Liver (tissue), 9 donors: ENCODE data around the gene PRAMEF5. TPM values are rescaled to one million over a fixed set of nuclear protein-coding genes. Genes with fewer than 3 reads are reported as not detected.
"Not testable (repeated sequence)": the region's sequence is repeated elsewhere in the genome, so short reads cannot be mapped to it uniquely, and the experiment has no call there.

Source experiments
- DNase-seq: peaks from one replicate; pipeline ENCODE4 v3.0.0-alpha.2; 2017; ENCODE audit warnings: low spot score
- H3K27ac ChIP-seq, 2 donors: one replicate each; pipeline ENCODE4 v1.7.0; 2013; ENCODE audit warnings: inconsistent platforms in 2 of 2, low read length in 2 of 2, control low read depth in 1 of 2, low read depth in 1 of 2, mild to moderate bottlenecking in 1 of 2
- H3K27me3 ChIP-seq, 4 donors: one replicate each; pipeline versions ENCODE4 v1.6.1 to v1.7.0; 2013; ENCODE audit warnings: low read length in 3 of 4, inconsistent platforms in 1 of 4, mild to moderate bottlenecking in 1 of 4, moderate library complexity in 1 of 4; ENCODE audit not compliant: control insufficient read depth in 4 of 4, insufficient read depth in 4 of 4
- H3K36me3 ChIP-seq, 4 donors: one replicate each; pipeline versions ENCODE4 v1.6.1 to v1.7.0; 2013; ENCODE audit warnings: low read length in 3 of 4, mild to moderate bottlenecking in 3 of 4, low read depth in 1 of 4, moderate library complexity in 1 of 4; ENCODE audit not compliant: control insufficient read depth in 4 of 4, insufficient read depth in 3 of 4
- H3K4me1 ChIP-seq, 4 donors: one replicate each; pipeline versions ENCODE4 v1.6.1 to v1.7.0; 2013; ENCODE audit warnings: low read length in 3 of 4, mild to moderate bottlenecking in 3 of 4, moderate library complexity in 1 of 4; ENCODE audit not compliant: control insufficient read depth in 4 of 4, insufficient read depth in 4 of 4
- H3K4me3 ChIP-seq, 3 donors: one replicate each; pipeline versions ENCODE4 v1.6.1 to v1.7.0; 2013; ENCODE audit warnings: low read length in 3 of 3, control low read depth in 1 of 3, low read depth in 1 of 3, mild to moderate bottlenecking in 1 of 3
- H3K9ac ChIP-seq, 2 donors: one replicate each; pipeline ENCODE4 v1.7.0; 2013; ENCODE audit warnings: low read length in 2 of 2, mild to moderate bottlenecking in 2 of 2, moderate library complexity in 2 of 2, control low read depth in 1 of 2, low read depth in 1 of 2
- H3K9me3 ChIP-seq, 4 donors: one replicate each; pipeline versions ENCODE4 v1.6.1 to v1.7.0; 2013; ENCODE audit warnings: low read length in 3 of 4; ENCODE audit not compliant: control insufficient read depth in 4 of 4
- RAD21 ChIP-seq, 2 donors: IDR thresholded peaks; 2 replicates each; pipeline ENCODE4 v1.6.1; 2016; ENCODE audit warnings: antibody characterized with exemption in 2 of 2, mild to moderate bottlenecking in 2 of 2
- WGBS: extraction: QIAGEN DNeasy Blood & Tissue Kit; methylation state at CpG from one replicate; pipeline ENCODE4 v1.1.7; 2013; 5-methylcytosine and 5-hydroxymethylcytosine counted together
- polyA plus RNA-seq, 2 donors: library from polyadenylated mRNA; stranded (reverse) in 1 of 2; unstranded in 1 of 2; fragments of 200-250 nt in 1 of 2; fragments of >200 nt in 1 of 2; fragmentation: Nextera tagmentation in 1 of 2; extraction: Ambion mirVana in 1 of 2; gene quantifications; one replicate each; pipeline versions ENCODE4 v1.2.1 to v1.2.3, GENCODE V29; 2013 to 2015
- total RNA-seq, 2 donors: library from RNA; depleted of rRNA; stranded (reverse); fragments of >200 nt; gene quantifications; one replicate each; pipeline ENCODE4 v1.2.3, GENCODE V29; 2014
- TF ChIP-seq, protein P1 (sequence below): fragments of 150-350 bp; IDR thresholded peaks from 2 replicates; pipeline ENCODE4 v1.5.1; 2017; ENCODE audit warnings: improper control_type of control experiment, low read depth, low read length; ENCODE audit not compliant: missing input control
- donor health status: healthy.
- donor health status: healthy.
- donor health status: healthy.
- donor health status: healthy.
- donor health status: healthy.

PRAMEF5 gene
- total and polyA plus RNA-seq, 4 donors = not detected

DNA sequence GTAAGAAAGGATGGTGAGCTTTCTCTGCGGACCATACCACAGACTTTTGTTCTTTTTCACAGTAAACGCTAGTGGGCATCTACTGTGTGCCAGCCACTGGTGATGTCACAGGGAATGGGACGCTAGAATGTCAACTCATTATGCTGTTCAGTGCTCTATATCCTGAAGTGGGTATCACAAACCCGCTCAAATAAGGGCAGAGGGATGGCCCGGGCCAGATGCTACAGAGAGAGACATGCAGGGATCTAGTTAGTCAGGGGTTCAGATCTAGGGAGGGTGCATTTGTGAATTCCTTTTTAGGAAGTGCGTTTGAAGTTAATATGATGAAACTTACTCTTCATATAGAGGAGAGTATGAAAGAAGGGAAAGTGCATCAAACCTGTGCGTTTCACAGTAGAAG lies 6.9 kb upstream of the PRAMEF5 start:
- WGBS = 71% methylated on average over 6 of the region's 7 CpGs
- not testable (repeated sequence) for H3K27ac ChIP-seq, H3K4me1 ChIP-seq, H3K36me3 ChIP-seq, DNase-seq, H3K9me3 ChIP-seq, H3K27me3 ChIP-seq, H3K9ac ChIP-seq, H3K4me3 ChIP-seq

DNA sequence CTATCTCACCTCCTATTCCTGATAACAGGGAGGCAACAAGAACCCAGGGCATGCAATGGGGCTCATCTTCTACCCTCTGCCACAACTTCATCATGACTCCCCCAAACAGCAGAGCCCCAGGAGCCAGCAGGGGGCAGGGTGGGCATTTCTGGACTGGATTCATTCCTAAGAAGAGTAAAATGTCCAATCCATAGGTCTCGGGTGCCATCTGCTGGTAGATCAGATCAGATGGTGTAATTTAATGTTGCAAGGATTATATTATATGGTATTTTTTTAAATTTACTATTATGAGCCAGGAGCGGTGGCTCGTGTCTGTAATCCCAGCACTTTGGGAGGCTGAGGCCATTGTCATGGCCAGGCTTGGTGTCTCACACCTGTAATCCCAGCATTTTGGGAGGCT lies 11.1 kb downstream of the PRAMEF5 start:
- not testable (repeated sequence) for H3K36me3 ChIP-seq, H3K27me3 ChIP-seq, H3K4me1 ChIP-seq, DNase-seq, H3K9me3 ChIP-seq, H3K9ac ChIP-seq, H3K27ac ChIP-seq, H3K4me3 ChIP-seq
- WGBS = 39% methylated on average over 2 of the region's 3 CpGs

DNA sequence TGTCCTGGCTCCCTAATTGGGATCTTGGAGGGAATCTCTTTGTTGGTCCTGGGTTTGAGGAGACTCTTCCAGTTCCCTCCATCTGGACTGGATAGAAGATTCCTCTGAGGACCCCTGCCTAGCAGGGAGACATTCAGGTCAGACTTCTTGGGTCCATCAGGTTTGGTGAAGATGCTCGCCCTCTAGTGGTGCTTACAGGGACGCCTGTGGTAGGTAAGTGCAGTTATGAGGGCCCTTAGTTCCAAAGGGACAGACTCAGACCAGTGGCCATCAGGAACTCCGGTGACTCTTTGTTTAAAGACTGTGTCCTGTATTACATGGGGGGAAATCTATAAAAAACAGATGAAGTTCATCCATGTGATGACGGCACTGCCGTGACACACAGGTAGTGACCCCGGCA lies 23.0 kb downstream of the PRAMEF5 start:
- not testable (repeated sequence) for H3K27ac ChIP-seq, DNase-seq, H3K36me3 ChIP-seq, H3K9me3 ChIP-seq, H3K9ac ChIP-seq, H3K4me1 ChIP-seq, H3K4me3 ChIP-seq, H3K27me3 ChIP-seq
- WGBS = 49% methylated on average over 4 of the region's 6 CpGs
- TF ChIP-seq, protein P1, sequence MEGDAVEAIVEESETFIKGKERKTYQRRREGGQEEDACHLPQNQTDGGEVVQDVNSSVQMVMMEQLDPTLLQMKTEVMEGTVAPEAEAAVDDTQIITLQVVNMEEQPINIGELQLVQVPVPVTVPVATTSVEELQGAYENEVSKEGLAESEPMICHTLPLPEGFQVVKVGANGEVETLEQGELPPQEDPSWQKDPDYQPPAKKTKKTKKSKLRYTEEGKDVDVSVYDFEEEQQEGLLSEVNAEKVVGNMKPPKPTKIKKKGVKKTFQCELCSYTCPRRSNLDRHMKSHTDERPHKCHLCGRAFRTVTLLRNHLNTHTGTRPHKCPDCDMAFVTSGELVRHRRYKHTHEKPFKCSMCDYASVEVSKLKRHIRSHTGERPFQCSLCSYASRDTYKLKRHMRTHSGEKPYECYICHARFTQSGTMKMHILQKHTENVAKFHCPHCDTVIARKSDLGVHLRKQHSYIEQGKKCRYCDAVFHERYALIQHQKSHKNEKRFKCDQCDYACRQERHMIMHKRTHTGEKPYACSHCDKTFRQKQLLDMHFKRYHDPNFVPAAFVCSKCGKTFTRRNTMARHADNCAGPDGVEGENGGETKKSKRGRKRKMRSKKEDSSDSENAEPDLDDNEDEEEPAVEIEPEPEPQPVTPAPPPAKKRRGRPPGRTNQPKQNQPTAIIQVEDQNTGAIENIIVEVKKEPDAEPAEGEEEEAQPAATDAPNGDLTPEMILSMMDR = peak; percentile 4

DNA sequence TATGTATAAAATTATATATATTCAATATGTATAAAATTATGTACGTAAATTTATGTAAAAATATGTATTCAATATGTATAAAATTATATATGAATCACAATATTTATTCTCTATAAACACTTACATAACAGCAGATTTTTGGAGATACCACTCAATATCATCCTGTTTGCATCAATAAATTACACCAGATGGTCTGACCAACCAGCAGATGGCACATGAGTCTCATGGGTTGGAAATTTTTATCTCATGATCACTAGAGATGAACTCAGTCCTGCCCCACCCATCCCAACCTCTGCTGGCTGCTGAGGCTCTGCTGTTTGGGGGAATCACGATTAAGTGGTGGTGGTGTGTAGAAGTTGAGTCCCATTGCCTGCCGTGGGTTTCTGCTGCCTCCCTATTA lies 25.6 kb downstream of the PRAMEF5 start:
- DNase-seq, H3K27me3 ChIP-seq, H3K9ac ChIP-seq, H3K9me3 ChIP-seq, H3K27ac ChIP-seq, H3K4me1 ChIP-seq, H3K36me3 ChIP-seq, H3K4me3 ChIP-seq: not testable (repeated sequence)
- 66% methylated on average over 3 of the region's 3 CpGs for WGBS
- TF ChIP-seq, protein P1 = peak; percentile 13
- peak; percentile 66 to 77 for TF ChIP-seq RAD21 (IDR thresholded peaks at IDR 0.05)

DNA sequence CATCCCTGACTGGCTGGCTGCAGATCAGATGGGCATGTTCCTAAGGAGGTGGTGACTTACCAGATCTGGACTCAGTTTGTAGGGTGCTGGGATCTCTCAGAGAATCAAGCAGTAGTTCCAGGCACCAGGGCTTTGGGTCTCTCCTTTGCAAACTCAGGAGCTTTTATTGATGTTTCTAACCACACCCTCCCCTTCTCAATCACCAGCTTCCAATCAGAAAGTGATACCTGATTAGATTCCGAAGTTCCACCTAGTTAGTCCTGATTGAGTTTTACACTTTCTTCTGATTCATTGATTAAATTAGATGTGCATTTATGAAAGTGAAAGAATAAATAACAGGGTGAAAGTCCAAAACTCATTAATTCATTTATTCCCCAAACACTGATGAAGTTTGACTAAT lies 31.0 kb downstream of the PRAMEF5 start, which contains the start of gene PRAMEF8:
PRAMEF8 (minus strand) TSS at position 101 of the 400 bp plus-strand sequence. CDS start 1,046 bp downstream, outside the sequence.
- not testable (repeated sequence) for H3K9ac ChIP-seq, H3K27me3 ChIP-seq, DNase-seq, H3K9me3 ChIP-seq, H3K4me1 ChIP-seq, H3K36me3 ChIP-seq, H3K4me3 ChIP-seq, H3K27ac ChIP-seq
- no CpG with 5 or more reads among the region's 1 CpG for WGBS

DNA sequence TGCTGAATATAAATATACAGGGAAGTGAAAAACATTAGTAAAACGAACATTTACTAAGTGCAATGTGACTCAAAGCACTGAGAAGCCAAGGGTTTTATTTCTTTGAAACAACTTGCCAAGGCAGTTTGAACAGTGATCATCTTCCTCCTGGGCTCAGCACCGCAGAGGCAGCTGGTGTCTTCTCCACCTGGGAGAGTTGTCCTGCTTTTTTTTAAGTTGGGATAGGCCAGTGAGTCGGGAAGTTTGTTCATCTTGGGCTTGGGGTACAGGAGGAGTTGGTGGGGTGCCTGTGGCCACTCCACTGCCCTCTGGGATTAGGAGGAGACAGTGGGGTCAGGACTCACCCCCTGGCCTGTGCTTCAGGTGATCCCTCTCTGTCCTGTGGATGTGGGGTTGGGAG lies 35.0 kb downstream of the PRAMEF5 start:
- not testable (repeated sequence) for H3K27ac ChIP-seq, DNase-seq, H3K9me3 ChIP-seq, H3K4me3 ChIP-seq, H3K9ac ChIP-seq, H3K27me3 ChIP-seq, H3K36me3 ChIP-seq, H3K4me1 ChIP-seq
- WGBS = 71% methylated on average over 2 of the region's 3 CpGs
